K562 (cell line): ENCODE results near the gene AIFM3. TPM values are rescaled to one million over a fixed set of nuclear protein-coding genes. Genes with fewer than 3 reads are reported as not detected.

Experiments
- ELF1 ChIP-seq: fragments of 200-800 bp; sonication (Bioruptor generic); IDR thresholded peaks from 2 replicates; pipeline ENCODE4 v1.6.1; 2016; ENCODE audit warnings: missing genetic modification characterization, missing compliant biosample characterization
- OTX1 ChIP-seq: fragments of 450-650 bp; formaldehyde crosslinking; IDR thresholded peaks from 2 replicates; pipeline ENCODE4 v1.4.0; 2022; ENCODE audit warnings: mild to moderate bottlenecking
- PCBP1 ChIP-seq: fragments of 200-400 bp; formaldehyde crosslinking; IDR thresholded peaks from 2 replicates; pipeline ENCODE4 v1.6.1; 2018; ENCODE audit warnings: mild to moderate bottlenecking, low read depth, low read length; ENCODE audit not compliant: poor library complexity, severe bottlenecking
- RBM39 ChIP-seq: fragments of 200-400 bp; formaldehyde crosslinking; optimal IDR thresholded peaks from 2 replicates; pipeline ENCODE3; 2018; ENCODE audit warnings: low read depth, low read length
- SAFB2 ChIP-seq: fragments of 200-400 bp; formaldehyde crosslinking; IDR thresholded peaks from 2 replicates; pipeline ENCODE4 v1.6.1; 2018; ENCODE audit warnings: borderline replicate concordance, low read length, low read depth, moderate library complexity; ENCODE audit not compliant: severe bottlenecking
- SREBF1 ChIP-seq: fragments of 150-350 bp; IDR thresholded peaks from 2 replicates; pipeline ENCODE4 v1.6.1; 2014; ENCODE audit warnings: antibody characterized with exemption, low read depth, low read length, borderline replicate concordance
- YBX1 ChIP-seq: fragments of 450-650 bp; IDR thresholded peaks from 2 replicates; pipeline ENCODE4 v1.7.1; 2016; ENCODE audit warnings: mild to moderate bottlenecking
- ZNF57 ChIP-seq: fragments of 450-650 bp; formaldehyde crosslinking; IDR thresholded peaks from 2 replicates; pipeline ENCODE4 v1.4.0; 2020; ENCODE audit warnings: mild to moderate bottlenecking, moderate library complexity
- ZNF695 ChIP-seq: fragments of 450-650 bp; formaldehyde crosslinking; IDR thresholded peaks from 2 replicates; pipeline ENCODE4 v1.4.0; 2020; ENCODE audit warnings: mild to moderate bottlenecking, moderate library complexity
- polyA plus RNA-seq, 8 experiments: library from polyadenylated mRNA; depleted of rRNA in 4 of 8; stranded (reverse) in 5 of 8; unstranded in 3 of 8; fragments of >200 nt; fragmentation: Nextera tagmentation in 2 of 8; fragmentation: Illumina TruSeq in 1 of 8; extraction: Ambion mirVana in 2 of 8; extraction: Trizol in 1 of 8; gene quantifications; 2 replicates each; pipeline versions ENCODE4 v1.2.1 to v1.2.3, GENCODE V29; 2011 to 2014; ENCODE audit warnings: inconsistent platforms in 1 of 8, missing spikeins in 1 of 8
- total RNA-seq, 7 experiments: library from RNA; depleted of rRNA in 6 of 7; stranded (reverse); fragments of >200 nt in 6 of 7; fragmentation: Illumina TruSeq in 2 of 7; extraction: Trizol in 2 of 7; gene quantifications; 2 replicates each; pipeline versions ENCODE4 v1.2.1 to v1.2.3, GENCODE V29; 2011 to 2021; ENCODE audit warnings: low replicate concordance in 1 of 7
- TF ChIP-seq, protein P1 (sequence below): fragments of 200-600 bp; sonication (generic); IDR thresholded peaks from one replicate; pipeline ENCODE4 v1.6.1; 2012; ENCODE audit warnings: mild to moderate bottlenecking, low read depth, low read length, inconsistent platforms
- TF ChIP-seq, protein P2 (sequence below), 2 experiments: IDR thresholded peaks in 1 of 2; conservative IDR thresholded peaks in 1 of 2; 2 replicates each; pipeline ENCODE4 v1.6.1; 2016; ENCODE audit warnings: low read depth in 2 of 2, mild to moderate bottlenecking in 1 of 2, missing compliant biosample characterization in 1 of 2, missing genetic modification characterization in 1 of 2, moderate library complexity in 1 of 2

AIFM3 gene
- total and polyA plus RNA-seq, 9 of the 15 experiments (the other 6 are each of a cell fraction or from before 2014, with no cell fraction given), result 0.03 to 0.20 (median 0.07) TPM; not detected in 1

DNA sequence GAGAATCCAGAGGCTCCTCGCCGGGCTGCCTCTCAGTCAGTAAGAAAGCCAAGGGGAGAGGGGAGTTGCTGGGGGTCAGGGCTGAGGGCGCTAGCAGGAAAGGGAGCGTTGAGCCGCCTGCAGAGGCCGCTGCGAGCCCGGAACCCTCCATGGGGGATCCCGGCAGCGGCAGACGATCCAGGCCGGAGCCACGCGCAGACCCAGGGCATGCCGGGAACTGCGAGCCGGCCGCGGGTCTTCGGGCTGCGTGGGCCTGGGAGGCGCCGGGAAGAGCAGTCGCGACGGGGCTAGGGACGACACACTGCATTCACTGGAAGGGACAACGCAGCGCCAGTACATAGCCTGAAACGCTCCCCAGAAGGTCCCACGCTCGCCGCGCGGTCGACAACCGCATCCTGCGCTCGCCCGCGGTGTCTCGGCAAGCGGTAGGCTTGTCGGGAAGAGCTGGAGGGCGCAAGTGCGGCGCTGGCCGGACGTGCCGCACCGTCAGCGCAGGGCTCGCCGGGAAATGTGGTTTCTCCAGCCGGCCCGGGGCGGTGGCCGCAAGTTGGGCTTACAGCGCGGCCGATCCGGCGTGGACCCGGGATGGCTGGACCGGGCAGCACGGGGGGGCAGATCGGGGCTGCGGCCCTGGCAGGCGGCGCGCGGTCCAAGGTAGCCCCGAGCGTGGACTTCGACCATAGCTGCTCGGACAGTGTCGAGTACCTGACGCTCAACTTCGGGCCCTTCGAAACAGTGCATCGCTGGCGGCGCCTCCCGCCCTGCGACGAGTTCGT, 14.9 kb downstream of the AIFM3 start, which contains the start of gene LZTR1 (continued):
- TF ChIP-seq, protein P1, sequence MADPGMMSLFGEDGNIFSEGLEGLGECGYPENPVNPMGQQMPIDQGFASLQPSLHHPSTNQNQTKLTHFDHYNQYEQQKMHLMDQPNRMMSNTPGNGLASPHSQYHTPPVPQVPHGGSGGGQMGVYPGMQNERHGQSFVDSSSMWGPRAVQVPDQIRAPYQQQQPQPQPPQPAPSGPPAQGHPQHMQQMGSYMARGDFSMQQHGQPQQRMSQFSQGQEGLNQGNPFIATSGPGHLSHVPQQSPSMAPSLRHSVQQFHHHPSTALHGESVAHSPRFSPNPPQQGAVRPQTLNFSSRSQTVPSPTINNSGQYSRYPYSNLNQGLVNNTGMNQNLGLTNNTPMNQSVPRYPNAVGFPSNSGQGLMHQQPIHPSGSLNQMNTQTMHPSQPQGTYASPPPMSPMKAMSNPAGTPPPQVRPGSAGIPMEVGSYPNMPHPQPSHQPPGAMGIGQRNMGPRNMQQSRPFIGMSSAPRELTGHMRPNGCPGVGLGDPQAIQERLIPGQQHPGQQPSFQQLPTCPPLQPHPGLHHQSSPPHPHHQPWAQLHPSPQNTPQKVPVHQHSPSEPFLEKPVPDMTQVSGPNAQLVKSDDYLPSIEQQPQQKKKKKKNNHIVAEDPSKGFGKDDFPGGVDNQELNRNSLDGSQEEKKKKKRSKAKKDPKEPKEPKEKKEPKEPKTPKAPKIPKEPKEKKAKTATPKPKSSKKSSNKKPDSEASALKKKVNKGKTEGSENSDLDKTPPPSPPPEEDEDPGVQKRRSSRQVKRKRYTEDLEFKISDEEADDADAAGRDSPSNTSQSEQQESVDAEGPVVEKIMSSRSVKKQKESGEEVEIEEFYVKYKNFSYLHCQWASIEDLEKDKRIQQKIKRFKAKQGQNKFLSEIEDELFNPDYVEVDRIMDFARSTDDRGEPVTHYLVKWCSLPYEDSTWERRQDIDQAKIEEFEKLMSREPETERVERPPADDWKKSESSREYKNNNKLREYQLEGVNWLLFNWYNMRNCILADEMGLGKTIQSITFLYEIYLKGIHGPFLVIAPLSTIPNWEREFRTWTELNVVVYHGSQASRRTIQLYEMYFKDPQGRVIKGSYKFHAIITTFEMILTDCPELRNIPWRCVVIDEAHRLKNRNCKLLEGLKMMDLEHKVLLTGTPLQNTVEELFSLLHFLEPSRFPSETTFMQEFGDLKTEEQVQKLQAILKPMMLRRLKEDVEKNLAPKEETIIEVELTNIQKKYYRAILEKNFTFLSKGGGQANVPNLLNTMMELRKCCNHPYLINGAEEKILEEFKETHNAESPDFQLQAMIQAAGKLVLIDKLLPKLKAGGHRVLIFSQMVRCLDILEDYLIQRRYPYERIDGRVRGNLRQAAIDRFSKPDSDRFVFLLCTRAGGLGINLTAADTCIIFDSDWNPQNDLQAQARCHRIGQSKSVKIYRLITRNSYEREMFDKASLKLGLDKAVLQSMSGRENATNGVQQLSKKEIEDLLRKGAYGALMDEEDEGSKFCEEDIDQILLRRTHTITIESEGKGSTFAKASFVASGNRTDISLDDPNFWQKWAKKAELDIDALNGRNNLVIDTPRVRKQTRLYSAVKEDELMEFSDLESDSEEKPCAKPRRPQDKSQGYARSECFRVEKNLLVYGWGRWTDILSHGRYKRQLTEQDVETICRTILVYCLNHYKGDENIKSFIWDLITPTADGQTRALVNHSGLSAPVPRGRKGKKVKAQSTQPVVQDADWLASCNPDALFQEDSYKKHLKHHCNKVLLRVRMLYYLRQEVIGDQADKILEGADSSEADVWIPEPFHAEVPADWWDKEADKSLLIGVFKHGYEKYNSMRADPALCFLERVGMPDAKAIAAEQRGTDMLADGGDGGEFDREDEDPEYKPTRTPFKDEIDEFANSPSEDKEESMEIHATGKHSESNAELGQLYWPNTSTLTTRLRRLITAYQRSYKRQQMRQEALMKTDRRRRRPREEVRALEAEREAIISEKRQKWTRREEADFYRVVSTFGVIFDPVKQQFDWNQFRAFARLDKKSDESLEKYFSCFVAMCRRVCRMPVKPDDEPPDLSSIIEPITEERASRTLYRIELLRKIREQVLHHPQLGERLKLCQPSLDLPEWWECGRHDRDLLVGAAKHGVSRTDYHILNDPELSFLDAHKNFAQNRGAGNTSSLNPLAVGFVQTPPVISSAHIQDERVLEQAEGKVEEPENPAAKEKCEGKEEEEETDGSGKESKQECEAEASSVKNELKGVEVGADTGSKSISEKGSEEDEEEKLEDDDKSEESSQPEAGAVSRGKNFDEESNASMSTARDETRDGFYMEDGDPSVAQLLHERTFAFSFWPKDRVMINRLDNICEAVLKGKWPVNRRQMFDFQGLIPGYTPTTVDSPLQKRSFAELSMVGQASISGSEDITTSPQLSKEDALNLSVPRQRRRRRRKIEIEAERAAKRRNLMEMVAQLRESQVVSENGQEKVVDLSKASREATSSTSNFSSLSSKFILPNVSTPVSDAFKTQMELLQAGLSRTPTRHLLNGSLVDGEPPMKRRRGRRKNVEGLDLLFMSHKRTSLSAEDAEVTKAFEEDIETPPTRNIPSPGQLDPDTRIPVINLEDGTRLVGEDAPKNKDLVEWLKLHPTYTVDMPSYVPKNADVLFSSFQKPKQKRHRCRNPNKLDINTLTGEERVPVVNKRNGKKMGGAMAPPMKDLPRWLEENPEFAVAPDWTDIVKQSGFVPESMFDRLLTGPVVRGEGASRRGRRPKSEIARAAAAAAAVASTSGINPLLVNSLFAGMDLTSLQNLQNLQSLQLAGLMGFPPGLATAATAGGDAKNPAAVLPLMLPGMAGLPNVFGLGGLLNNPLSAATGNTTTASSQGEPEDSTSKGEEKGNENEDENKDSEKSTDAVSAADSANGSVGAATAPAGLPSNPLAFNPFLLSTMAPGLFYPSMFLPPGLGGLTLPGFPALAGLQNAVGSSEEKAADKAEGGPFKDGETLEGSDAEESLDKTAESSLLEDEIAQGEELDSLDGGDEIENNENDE, result peak; percentile 6
- TF ChIP-seq, protein P2, sequence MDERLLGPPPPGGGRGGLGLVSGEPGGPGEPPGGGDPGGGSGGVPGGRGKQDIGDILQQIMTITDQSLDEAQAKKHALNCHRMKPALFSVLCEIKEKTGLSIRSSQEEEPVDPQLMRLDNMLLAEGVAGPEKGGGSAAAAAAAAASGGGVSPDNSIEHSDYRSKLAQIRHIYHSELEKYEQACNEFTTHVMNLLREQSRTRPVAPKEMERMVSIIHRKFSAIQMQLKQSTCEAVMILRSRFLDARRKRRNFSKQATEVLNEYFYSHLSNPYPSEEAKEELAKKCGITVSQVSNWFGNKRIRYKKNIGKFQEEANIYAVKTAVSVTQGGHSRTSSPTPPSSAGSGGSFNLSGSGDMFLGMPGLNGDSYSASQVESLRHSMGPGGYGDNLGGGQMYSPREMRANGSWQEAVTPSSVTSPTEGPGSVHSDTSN (CRISPR knock-in tag; IDR thresholded peaks at IDR 0.05; ENCODE audit: low read depth), result no peak
- TF ChIP-seq, protein P2 (tag; conservative IDR thresholded peaks at IDR 0.05; ENCODE audit: low read depth), result no peak
- TF ChIP-seq PCBP1 (no peak), RBM39 (no peak), ELF1 (tag) (no peak), ZNF57 (CRISPR knock-in tag) (peak; percentile 93), OTX1 (CRISPR knock-in tag) (peak; percentile 99), SAFB2 (no peak), ZNF695 (CRISPR knock-in tag) (peak; percentile 72; the same call in 1 of the 2 replicates), SREBF1 (peak; percentile 85), YBX1 (no peak)
